Sigmoid colon (tissue), 7 donors: ENCODE measurements around the gene MKI67. TPM values are rescaled to one million over a fixed set of nuclear protein-coding genes. Genes with fewer than 3 reads are reported as not detected.

Source experiments
- DNase-seq: peaks from one replicate; pipeline ENCODE4 v3.0.0-alpha.2; 2019
- H3K27ac ChIP-seq, 4 donors: fragments of 200-600 bp; sonication (generic); one replicate each; pipeline ENCODE4 v1.5.1; 2016 to 2019; ENCODE audit warnings: mild to moderate bottlenecking in 1 of 4
- H3K27me3 ChIP-seq, 3 donors: fragments of 200-600 bp; sonication (generic); one replicate each; pipeline ENCODE4 v1.5.1; 2019; ENCODE audit warnings: mild to moderate bottlenecking in 1 of 3
- H3K36me3 ChIP-seq, 4 donors: fragments of 200-600 bp; sonication (generic); one replicate each; pipeline ENCODE4 v1.5.1; 2016 to 2019
- H3K4me1 ChIP-seq, 4 donors: fragments of 200-600 bp; sonication (generic); one replicate each; pipeline ENCODE4 v1.5.1; 2017 to 2019
- H3K4me3 ChIP-seq, 4 donors: fragments of 200-600 bp; sonication (generic); one replicate each; pipeline ENCODE4 v1.5.1; 2017 to 2019; ENCODE audit warnings: mild to moderate bottlenecking in 2 of 4, moderate library complexity in 1 of 4
- H3K9me3 ChIP-seq, 4 donors: fragments of 200-600 bp in 3 of 4; sonication (generic) in 3 of 4; one replicate each; pipeline versions ENCODE4 v1.5.1 to v1.6.1; 2013 to 2019
- EP300 ChIP-seq, 4 donors: sonication (generic); formaldehyde crosslinking; IDR thresholded peaks; one replicate each; pipeline ENCODE4 v1.6.1; 2017; ENCODE audit warnings: antibody characterized with exemption in 4 of 4
- POLR2A ChIP-seq, 2 donors: fragments of 450-650 bp; IDR thresholded peaks; one replicate each; pipeline ENCODE4 v1.6.1; 2016; ENCODE audit warnings: antibody characterized with exemption in 2 of 2, mild to moderate bottlenecking in 2 of 2, moderate library complexity in 2 of 2
- POLR2AphosphoS5 ChIP-seq, 4 donors: sonication (generic); formaldehyde crosslinking; IDR thresholded peaks; one replicate each; pipeline ENCODE4 v1.6.1; 2017; ENCODE audit warnings: antibody characterized with exemption in 4 of 4
- WGBS, 2 donors: extraction: QIAGEN DNeasy Blood & Tissue Kit; methylation state at CpG; one replicate each; pipeline ENCODE4 v1.1.7; 2013; 5-methylcytosine and 5-hydroxymethylcytosine counted together
- intact Hi-C: fragments of 100-400 bp; cut with DNase I; formaldehyde crosslinking; loops from one replicate; pipeline ENCODE4 v1.15.1; 2023
- polyA plus RNA-seq, 3 donors: library from polyadenylated mRNA; stranded (reverse); fragments of 200-250 nt; gene quantifications; one replicate each; pipeline ENCODE4 v1.2.3, GENCODE V29; 2013
- total RNA-seq, 4 donors: library from RNA; depleted of rRNA; stranded (reverse); fragments of >200 nt; gene quantifications; one replicate each; pipeline ENCODE4 v1.1.0, GENCODE V29; 2016
- TF ChIP-seq, protein P1 (sequence below), 4 experiments: fragments of 450-650 bp in 3 of 4; fragments of 200-600 bp in 1 of 4; IDR thresholded peaks; one replicate each; pipeline ENCODE4 v1.5.1; 2016 to 2019; ENCODE audit warnings: antibody characterized with exemption in 4 of 4, mild to moderate bottlenecking in 3 of 4, moderate library complexity in 2 of 4
- donor health status: healthy with polysubstance abuse.
- donor health status: Bipolar disorder and iron deficiency.
- donor health status: healthy.

The MKI67 gene
- total and polyA plus RNA-seq, 7 donors = 0.49 to 29.0 (median 1.2) TPM

- no peak for TF ChIP-seq POLR2A (IDR thresholded peaks at IDR 0.05)
- no peak for TF ChIP-seq POLR2AphosphoS5 (IDR thresholded peaks at IDR 0.05)
- TF ChIP-seq EP300 (IDR thresholded peaks at IDR 0.05) = no peak
- TF ChIP-seq, protein P1, sequence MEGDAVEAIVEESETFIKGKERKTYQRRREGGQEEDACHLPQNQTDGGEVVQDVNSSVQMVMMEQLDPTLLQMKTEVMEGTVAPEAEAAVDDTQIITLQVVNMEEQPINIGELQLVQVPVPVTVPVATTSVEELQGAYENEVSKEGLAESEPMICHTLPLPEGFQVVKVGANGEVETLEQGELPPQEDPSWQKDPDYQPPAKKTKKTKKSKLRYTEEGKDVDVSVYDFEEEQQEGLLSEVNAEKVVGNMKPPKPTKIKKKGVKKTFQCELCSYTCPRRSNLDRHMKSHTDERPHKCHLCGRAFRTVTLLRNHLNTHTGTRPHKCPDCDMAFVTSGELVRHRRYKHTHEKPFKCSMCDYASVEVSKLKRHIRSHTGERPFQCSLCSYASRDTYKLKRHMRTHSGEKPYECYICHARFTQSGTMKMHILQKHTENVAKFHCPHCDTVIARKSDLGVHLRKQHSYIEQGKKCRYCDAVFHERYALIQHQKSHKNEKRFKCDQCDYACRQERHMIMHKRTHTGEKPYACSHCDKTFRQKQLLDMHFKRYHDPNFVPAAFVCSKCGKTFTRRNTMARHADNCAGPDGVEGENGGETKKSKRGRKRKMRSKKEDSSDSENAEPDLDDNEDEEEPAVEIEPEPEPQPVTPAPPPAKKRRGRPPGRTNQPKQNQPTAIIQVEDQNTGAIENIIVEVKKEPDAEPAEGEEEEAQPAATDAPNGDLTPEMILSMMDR (IDR thresholded peaks at IDR 0.05) = no peak
- no peak overlapping the region for H3K27ac ChIP-seq
- H3K4me1 ChIP-seq = no peaks in the 10 kb centered on the region
- H3K9me3 ChIP-seq = no peaks in the 10 kb centered on the region
- intact Hi-C loops = no loop called here
- no peak overlapping the region for H3K4me3 ChIP-seq
- 88 to 91% methylated on average over 3 of the region's 3 CpGs for WGBS, 2 donors
- no peak for DNase-seq
- no peaks in the 10 kb centered on the region for H3K27me3 ChIP-seq
- peaks cover 0 to 22% (median 0%) of the 10 kb centered on the region in 4 donors for H3K36me3 ChIP-seq
Measured at GRCh38 chr10:128081720-128082119, 44.5 kb downstream of the MKI67 start.

DNA sequence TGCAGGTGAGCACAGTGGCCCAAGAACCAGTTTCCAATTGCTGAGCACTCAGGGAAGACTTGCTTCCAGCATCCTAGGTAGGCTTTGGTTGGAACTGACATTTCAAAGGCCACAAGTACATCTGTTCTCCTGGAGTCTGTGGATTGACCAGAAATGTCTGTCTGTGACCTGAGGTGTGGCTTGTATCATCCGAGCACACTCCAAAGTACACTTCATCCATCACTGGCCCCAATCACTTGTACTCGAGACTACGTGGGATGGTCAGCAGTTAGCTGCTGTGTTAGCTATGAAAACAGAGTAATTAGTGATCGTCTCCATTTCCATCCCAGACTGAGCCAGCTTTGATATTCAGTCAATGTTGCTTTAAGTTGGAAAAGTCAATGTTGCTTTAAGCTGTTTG is 45.0 kb downstream of the MKI67 start:
- 66 to 75% methylated on average over 4 of the region's 4 CpGs for WGBS, 2 donors
- no peaks in the 10 kb centered on the region for H3K27me3 ChIP-seq
- DNase-seq = no peak
- H3K36me3 ChIP-seq = peaks cover 0 to 22% (median 0%) of the 10 kb centered on the region in 4 donors
- intact Hi-C loops = no loop called here
- no peak for TF ChIP-seq POLR2A (IDR thresholded peaks at IDR 0.05)
- TF ChIP-seq EP300 (IDR thresholded peaks at IDR 0.05) = no peak
- TF ChIP-seq, protein P1 (IDR thresholded peaks at IDR 0.05) = no peak
- no peak for TF ChIP-seq POLR2AphosphoS5 (IDR thresholded peaks at IDR 0.05)
- H3K4me3 ChIP-seq = no peak overlapping the region
- no peaks in the 10 kb centered on the region for H3K9me3 ChIP-seq
- H3K4me1 ChIP-seq = no peaks in the 10 kb centered on the region
- no peak overlapping the region for H3K27ac ChIP-seq

DNA sequence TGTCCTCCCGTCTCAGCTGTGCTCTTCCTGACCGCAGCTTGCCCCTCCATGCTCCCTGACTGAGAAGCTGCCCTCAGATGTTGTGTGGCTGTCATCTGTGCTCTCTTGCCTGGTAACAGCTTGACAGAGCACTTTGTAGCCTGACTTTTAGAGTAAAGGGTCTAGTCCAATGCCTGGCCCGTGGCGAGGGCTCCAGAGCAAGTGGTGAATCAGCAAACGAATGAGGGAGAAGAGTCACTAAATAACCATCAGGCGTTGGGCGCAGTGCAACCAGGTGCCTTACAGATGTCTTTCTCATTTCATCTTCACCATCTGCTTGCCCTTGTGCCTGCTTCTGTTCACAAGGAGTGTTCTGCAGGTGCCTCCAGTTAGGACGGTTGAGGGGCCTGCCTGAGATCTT is 45.6 kb downstream of the MKI67 start:
- H3K36me3 ChIP-seq = peaks cover 0 to 22% (median 0%) of the 10 kb centered on the region in 4 donors
- no peak overlapping the region for H3K27ac ChIP-seq
- TF ChIP-seq, protein P1 (IDR thresholded peaks at IDR 0.05) = no peak
- TF ChIP-seq POLR2AphosphoS5 (IDR thresholded peaks at IDR 0.05) (no peak), POLR2A (IDR thresholded peaks at IDR 0.05) (no peak), EP300 (IDR thresholded peaks at IDR 0.05) (no peak)
- no peak overlapping the region for H3K4me3 ChIP-seq
- no peaks in the 10 kb centered on the region for H3K9me3 ChIP-seq
- no peaks in the 10 kb centered on the region for H3K4me1 ChIP-seq
- intact Hi-C loops = no loop called here
- H3K27me3 ChIP-seq = no peaks in the 10 kb centered on the region
- 89 to 94% methylated on average over 8 of the region's 8 CpGs for WGBS, 2 donors
- no peak for DNase-seq

DNA sequence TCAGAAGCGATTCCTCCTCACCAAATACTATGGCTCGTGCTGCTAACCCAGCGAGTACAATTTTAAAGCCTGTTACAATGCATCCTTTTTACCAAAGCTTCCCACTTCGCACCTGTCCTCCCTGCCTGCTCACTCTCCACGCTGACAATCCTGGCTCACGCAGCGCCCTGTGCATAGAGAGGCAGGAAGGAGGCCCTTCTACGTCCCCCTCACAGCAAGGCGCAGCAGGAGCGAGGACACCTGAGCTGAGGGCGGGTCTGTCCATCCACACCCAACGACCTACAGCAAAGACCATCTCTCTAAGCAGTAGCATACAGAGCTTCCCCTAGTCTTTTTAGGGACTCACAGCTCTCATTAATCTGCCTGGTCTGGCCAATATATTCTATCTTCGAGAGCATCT is 46.0 kb downstream of the MKI67 start:
- H3K4me1 ChIP-seq = no peaks in the 10 kb centered on the region
- H3K27me3 ChIP-seq = no peaks in the 10 kb centered on the region
- H3K27ac ChIP-seq = no peak overlapping the region
- intact Hi-C loops = no loop called here
- no peak for DNase-seq
- H3K9me3 ChIP-seq = no peaks in the 10 kb centered on the region
- H3K4me3 ChIP-seq = no peak overlapping the region
- TF ChIP-seq POLR2A (IDR thresholded peaks at IDR 0.05) (no peak), EP300 (IDR thresholded peaks at IDR 0.05) (no peak), POLR2AphosphoS5 (IDR thresholded peaks at IDR 0.05) (no peak)
- TF ChIP-seq, protein P1 (IDR thresholded peaks at IDR 0.05) = no peak
- H3K36me3 ChIP-seq = peaks cover 0 to 23% (median 0%) of the 10 kb centered on the region in 4 donors
- 93 to 94% methylated on average over 13 of the region's 13 CpGs for WGBS, 2 donors
